Renal cortical epithelial cell (primary cell): ENCODE measurements around the gene LPAR5. TPM values are rescaled to one million over a fixed set of nuclear protein-coding genes. Genes with fewer than 3 reads are reported as not detected.
A peak's percentile ranks its signal among the peaks of the same experiment; 100 is the strongest.

Experiments
- DNase-seq: peaks from one replicate; pipeline ENCODE4 v3.0.0-alpha.2; 2011; ENCODE audit warnings: low read depth
- total RNA-seq: library from RNA; depleted of rRNA; stranded (reverse); fragments of >200 nt; gene quantifications from 2 replicates; pipeline ENCODE4 v1.2.3, GENCODE V29; 2014

The LPAR5 gene
- total RNA-seq = 0.17 TPM in 1 of 2 replicates, not detected in the other

DNA sequence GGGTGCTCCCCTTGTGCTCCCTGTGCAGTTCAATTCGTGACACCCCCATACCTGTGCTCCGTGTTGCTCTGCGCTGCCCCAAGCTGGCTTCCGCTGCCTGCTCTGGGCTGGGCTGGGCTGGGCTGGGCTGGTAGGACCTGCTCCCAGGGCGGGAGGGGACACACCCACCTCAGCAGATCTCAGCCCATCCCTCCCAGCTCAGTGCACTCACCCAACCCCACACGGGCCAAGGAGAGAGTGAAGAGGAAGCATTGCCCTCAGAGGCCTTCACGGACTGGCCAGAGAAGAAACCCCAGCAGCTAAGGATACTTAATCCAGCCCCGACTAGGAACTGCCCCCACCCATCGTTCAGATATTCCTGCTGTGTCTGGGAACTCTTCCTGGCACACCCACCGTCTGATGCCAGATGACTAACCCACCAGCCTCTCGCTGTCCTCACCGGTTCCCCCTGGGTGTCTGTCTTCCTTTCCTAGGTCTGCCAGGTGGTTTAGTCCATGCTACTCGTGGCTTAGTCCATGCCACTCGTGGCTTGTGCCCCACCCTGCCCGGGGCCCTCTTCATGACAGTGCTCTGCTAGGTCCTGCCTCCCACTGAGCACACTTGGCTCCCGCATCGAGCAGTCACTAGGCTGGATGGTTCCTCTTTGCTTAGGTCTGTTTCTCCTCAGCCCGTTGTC, at the start of gene LPAR5:
LPAR5 (minus strand) TSS at position 104 of the 676 bp plus-strand sequence. CDS start 14,711 bp downstream, outside the sequence.
- DNase-seq = peak; percentile 13

DNA sequence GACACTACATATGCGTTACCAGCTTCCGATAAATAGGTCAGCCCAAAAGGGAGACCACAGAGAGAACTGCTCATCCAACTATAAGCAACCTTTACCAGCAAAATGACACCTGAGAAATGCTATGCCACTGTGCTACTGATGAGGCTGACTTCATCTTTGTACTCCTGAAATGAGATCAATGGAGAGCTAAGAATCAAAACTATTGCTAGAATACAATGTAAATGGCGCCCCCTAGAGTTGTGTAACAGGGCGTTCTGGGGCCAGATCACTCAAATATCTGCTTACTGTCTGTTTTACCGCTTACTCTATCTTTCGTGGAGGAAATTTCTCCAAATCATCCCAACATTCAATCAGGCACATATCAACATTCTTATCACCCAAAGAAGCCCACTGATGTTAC, 48.9 kb upstream of the LPAR5 start:
- DNase-seq = peak; percentile 19

DNA sequence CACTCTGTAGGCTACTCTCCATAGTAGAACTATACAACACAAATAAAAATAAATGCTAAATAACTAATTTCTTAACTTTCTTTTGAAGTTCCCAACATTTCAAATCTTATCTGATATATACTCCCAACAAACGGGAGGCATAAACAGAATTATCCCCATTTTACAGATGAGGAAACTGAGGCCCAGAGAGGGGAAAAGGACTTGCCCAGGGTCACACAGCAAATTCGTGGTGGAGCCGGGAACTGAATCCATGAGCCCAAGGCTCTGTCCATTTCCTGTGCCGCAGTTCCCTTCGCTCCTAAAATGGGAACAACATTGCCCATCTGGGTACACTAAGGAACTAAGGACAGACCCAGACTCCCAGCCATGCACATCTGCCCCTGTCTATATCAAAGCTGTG, 41.2 kb upstream of the LPAR5 start:
- DNase-seq = no peak

- no peak for DNase-seq
These were observed 36.4 kb upstream of the LPAR5 start for GRCh38 chr12:6672143-6672542.

GRCh38 chr12:6667559-6668210, 31.9 kb upstream of the LPAR5 start:
- no peak for DNase-seq

GRCh38 chr12:6666211-6666610, 30.5 kb upstream of the LPAR5 start:
- DNase-seq = no peak

DNA sequence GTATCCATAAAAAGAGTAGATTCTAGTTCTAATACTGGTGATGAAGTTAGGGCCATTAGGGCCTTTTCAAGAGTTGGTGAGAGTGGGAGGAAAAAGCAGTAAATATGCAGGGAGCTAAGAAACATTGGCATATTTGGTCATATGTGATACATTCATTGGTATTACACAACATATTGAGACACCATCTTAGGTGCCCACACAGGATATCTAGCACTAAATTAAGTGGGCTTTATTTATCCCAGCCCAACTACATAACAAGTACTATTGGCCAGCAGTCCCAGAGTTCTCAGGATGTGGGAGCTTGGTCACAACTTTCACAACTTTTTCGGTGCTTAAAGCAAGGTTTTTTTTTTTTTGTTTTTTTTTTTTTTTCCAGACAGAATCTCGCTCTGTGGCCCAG, 29.1 kb upstream of the LPAR5 start:
- no peak for DNase-seq

- peak; percentile 99 for DNase-seq
These were observed 27.4 kb upstream of the LPAR5 start, which contains the start of gene ING4 for GRCh38 chr12:6662906-6663742. Gene ING4 (minus strand): TSS chr12:6663119. CDS start chr12:6663101, 18 bp downstream.

DNA sequence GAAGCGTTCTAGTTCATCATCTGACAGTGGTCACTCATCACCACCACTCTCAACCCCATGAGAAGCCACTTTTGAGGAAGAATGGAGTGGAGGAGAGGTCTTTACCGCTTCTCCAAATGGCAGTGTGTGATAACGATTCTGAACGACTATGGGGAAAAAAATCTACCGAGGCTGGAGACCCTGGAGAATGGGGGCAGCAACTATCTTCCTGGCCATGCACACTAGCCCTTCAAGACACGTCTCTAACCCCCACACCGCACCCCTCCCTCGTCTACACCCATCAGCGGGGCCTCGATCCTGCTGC, 26.8 kb upstream of the LPAR5 start:
- no peak for DNase-seq

DNA sequence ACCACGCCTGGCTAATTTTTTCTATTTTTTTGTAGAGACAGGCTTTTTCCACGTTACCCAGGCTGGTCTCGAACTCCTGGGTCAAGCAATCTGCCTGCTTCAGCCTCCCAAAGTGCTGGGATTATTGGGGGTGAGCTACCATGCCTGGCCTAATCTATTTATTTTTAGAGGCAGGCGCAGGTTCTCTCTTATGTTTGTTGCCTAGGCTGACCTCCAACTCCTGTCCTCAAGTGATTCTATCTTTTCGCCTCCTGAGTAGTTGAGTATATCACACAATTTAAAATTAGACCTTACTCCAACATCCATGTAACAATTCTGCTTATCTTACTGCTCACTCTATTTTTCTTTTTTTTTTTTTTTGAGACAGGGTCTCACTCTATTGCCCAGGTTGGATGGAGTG, 18.2 kb upstream of the LPAR5 start:
- no peak for DNase-seq

DNA sequence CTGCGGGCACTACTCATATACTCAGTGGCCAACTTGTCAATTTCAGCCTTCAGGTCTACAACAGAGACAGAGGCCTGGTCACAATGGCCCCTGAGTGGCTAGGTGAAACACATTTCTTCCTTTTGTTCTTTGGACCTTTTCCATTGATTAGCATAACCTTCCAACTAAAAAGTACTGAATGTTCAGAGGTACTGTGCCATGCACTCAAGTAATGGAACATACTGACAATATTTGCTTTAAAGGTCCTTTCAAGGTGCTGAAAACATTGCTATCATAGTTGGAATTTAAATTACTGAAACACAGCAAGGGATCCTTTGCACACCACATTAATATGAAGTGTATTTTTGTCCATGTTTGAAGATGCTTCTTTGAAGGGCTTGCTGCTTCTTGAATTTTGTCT, 17.6 kb upstream of the LPAR5 start:
- DNase-seq = no peak

DNA sequence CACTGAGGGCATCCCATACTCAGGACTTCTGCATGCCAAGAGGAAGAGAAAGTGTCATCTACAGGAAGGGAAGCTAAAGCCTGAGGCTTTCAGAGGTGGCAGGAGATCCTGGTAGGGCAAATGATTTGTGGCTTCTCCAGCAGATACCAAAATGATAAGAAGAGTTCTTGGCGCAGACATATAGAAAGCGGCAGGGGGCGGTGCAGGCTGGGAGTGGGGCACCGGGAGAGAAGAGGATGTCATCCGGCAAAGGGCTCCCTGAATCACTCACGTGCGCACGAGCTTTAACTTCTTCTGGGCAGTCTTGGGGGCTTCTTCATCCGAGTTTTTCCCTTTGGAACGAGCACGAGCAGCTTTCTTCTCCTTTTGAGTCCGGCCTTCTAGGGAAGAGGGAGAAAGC, 16.6 kb upstream of the LPAR5 start:
- no peak for DNase-seq

- DNase-seq = no peak
These were observed 15.1 kb upstream of the LPAR5 start for GRCh38 chr12:6650832-6651231.

DNA sequence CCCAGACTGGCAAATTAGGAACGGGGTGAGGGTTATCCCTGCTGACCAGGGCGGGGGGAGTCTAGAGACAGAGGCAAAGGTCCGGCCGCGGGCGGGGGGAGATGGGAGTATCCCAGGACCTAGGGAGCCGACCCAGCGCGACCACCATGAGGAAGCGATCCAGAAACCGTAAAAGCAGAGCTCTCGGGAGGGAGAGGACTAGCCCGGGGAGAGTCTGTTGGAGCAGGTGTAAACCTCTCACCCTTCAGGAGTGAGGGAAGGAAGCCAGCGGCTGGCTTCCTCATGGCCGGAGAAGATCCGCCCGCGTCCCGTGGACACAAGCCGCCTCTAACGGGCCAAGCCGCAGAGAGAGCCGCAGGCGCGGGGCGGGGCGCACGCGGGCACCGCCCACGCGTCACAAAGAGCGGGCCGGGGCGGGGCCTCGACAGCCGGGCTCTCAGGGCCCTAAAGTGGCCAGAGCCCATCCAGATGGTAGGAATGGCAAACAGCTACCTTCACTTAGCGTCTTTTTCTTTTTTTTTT, 11.4 kb upstream of the LPAR5 start, which contains the start of gene ACRBP:
ACRBP (minus strand) TSS at position 350 of the 522 bp plus-strand sequence; CDS start at position 284, 66 bp downstream.
- DNase-seq = peak; percentile 42

GRCh38 chr12:6646276-6647082, 10.7 kb upstream of the LPAR5 start:
- DNase-seq = no peak

DNA sequence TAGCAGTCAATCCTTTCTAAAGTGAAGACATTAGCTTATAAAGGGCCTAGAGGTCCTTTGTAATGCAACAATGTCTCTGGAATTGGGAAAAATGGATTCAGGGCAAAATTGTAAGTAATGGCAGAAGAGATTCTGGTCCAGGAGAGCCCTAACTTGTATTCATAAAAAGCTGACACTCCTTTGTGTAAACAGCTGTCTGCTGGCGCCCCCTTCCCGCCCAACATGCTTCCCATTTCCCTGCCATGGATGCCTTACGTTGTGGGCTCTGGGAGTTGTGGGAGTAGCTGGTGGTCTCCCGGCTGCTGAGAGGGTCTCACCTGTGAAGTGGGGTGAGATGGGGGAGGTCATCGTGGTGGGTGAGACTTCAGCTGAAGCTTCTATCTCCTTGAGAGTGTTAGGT, 9.1 kb upstream of the LPAR5 start:
- DNase-seq = no peak

DNA sequence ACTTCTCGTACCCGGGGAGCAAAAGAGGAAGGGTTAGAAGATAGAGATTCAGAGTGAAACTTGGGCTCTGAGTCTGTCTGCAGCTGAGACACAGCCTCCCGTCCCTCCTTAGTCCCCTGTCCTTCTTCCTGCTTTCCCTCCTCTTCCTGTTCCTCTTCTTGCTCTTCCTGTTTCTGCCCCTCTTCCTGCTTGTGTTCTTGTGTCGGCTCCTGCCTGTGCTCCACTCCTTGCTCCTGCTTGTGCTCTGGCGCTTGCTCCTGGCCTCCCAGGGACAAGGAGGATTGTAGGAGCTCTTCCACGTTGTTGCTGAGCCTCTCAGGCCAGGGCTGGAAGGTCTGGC, 8.5 kb upstream of the LPAR5 start:
- DNase-seq = no peak

DNA sequence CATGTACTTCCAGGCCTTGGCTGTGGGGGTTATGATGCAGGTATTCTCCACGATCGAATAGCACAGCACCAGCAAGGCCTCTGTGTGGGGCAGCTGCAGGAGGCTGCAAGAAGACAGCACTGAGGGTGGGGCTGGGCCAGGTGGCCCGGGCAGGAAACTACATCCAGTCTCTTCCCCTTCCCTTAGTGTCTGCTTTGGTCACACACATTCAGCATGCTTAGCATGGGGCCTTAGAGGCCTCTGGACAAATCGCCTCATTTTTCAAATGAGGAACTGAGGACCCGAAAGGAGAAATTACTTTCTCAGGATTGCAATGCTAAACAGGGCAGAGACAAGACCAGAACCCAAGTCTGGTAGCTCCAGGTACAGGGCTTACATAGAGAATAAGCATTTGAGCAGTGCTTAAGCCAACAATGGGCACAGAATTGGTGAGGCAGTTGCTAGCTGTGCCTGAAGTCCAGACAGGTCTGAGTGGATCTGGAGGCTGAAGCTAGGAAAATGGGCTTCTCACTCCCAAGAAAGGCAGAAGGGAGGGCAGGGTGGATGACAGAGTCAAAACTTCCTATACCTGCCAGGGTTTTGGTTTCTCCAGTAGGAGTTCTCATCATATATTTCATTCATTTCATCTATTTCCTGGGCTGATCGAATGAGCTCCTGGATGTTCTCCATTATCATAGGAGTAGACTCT, 8.0 kb upstream of the LPAR5 start:
- no peak for DNase-seq

GRCh38 chr12:6641131-6641530, 5.4 kb upstream of the LPAR5 start:
- no peak for DNase-seq

DNA sequence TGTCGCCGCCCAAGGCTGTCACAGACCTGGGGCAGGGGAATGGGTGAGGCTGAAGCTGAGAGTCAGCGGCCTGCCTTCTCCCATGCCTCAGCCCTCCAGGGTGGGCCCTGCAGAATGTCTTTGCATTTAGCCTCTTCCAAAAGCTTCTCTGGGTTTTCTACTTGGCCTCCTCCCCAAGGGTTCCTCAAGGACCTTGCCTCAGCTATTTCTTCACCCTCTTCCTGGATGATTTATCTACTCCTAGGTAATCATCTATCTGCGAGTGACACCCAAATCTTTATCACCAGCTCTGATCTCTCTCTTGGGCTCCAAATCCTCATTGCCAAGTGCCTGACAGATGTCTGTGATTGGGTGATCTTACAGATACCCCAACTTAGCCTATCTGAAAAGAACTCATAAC, 4.7 kb upstream of the LPAR5 start:
- no peak for DNase-seq

- no peak for DNase-seq
These were observed 3.5 kb upstream of the LPAR5 start for GRCh38 chr12:6639151-6639801.
